Raji (cell line): ENCODE measurements around the gene RAPGEF5.

ENCODE experiments used
- POLR2A ChIP-seq: IDR thresholded peaks from 2 replicates; pipeline ENCODE4 v1.6.1; 2011; ENCODE audit warnings: low read depth, low read length, control low read depth; ENCODE audit not compliant: insufficient read depth

Gene RAPGEF5

DNA sequence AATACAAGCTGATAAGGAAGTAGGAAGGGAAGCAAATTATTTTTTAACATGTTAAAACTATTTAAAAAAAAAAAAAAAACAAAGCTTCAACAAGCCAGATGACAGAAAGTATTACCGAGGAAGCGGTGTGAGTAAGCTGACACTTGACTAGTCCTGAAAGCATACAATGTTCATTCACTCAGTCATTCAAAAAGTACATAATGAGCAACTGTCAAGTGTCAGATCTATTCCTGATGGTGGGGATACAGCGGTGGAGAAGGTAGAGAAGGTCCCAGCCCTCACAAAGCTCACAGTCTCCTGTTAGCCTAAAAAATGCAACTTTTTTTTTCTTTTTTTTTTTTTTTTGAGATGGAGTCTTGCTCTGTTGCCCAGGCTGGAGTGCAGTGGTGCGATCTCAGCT, 40.0 kb downstream of the RAPGEF5 start:
- no peak for TF ChIP-seq POLR2A

- no peak for TF ChIP-seq POLR2A
Observed at GRCh38 chr7:22307816-22308215, 49.1 kb downstream of the RAPGEF5 start.

DNA sequence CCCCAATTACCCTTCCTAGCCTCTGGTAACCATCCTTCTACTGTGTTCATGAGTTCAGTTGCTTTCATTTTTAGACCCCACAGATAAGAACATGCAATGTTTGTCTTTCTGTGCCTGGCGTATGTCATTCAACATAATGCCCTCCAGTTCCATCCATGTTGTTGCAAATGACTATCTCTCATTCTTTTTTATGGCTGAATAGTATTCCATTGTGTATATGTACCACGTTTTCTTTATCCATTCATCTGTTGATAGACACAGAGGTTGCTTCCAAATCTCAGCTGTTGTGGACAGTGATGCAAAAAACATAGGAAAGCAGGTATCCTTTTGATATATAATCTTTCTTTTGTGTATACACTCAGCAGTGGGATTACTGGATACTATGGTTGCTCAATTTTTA, 51.2 kb downstream of the RAPGEF5 start:
- no peak for TF ChIP-seq POLR2A

DNA sequence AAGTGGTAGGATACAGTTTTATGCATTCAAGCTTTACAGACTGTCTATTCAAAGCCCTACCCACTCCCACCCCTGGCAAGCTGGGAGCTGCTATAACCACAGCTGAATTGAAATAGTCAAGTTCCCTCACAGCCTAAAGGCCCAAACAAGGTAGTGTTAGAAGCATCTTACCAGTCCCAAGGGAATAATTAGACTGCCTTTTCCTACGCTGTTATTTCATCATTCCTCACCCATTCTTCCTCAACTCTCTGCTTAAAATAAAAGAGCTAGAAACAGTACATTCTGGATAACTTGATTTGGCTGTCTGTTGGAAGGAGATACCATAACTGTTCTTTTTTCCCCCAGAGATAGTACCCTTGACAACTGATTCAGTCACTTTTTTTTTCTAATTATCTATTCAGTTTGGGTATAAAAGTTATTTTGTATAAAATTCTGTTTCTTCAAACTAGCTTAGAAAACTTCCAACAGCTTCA, 54.0 kb downstream of the RAPGEF5 start:
- TF ChIP-seq POLR2A, result no peak

- no peak for TF ChIP-seq POLR2A
Observed at GRCh38 chr7:22302193-22302592, 54.8 kb downstream of the RAPGEF5 start.

DNA sequence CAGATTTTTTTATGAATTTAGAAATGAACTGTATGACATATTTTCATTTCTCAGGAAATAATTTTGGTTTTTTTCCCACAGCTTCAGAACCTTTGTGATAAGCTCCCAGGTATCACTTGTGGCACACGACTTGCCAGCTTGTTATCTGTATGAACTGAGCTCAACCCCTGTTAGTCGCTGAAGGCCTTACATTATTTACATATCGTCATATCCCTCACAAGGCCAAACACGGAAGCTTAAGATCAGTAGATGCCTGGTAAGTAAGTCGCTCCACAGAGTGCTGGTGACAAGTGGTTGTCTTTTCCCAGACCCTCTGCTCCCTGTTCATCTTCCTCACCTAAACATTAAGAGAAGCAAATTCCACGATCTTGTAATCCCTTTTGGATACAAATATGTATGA, 55.2 kb downstream of the RAPGEF5 start:
- TF ChIP-seq POLR2A, result no peak

DNA sequence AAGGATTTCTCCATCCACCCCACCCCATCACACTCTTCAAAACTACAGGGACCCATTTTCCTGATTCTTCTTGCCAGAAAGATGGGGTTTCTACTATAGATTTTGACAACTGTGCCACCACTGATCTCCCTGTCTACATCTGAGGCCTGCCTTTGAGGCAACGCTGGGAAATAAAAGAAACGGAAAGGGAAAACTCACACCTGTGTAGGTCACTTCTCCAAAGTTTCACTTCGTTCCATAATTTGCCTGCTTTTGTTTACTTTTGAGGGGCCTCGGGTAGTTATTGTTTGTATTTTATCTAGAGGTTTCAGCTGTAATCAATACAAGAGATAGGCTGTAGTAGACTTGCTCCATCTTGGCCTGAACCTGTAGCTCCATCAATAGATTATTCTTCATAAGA, 56.1 kb downstream of the RAPGEF5 start:
- TF ChIP-seq POLR2A, result no peak

DNA sequence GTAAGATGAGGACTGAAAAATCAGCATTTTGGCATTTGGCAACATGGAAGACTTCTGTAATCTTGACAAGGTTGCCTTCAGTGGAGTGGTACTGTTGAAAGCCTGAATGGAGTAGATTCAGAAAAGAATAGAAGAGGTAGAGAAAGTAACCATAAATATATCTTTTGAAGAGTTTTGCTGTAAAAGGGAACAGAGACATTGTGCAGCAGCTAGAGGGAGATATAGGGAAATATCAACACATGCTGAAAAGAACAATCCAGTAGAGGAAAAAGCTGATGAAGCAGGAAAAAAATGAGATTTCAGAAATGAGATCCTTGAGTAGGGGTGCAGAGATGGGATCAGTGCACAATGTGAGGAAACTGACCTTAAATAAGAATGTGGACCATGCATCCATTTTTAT, 60.0 kb downstream of the RAPGEF5 start:
- TF ChIP-seq POLR2A, result no peak

DNA sequence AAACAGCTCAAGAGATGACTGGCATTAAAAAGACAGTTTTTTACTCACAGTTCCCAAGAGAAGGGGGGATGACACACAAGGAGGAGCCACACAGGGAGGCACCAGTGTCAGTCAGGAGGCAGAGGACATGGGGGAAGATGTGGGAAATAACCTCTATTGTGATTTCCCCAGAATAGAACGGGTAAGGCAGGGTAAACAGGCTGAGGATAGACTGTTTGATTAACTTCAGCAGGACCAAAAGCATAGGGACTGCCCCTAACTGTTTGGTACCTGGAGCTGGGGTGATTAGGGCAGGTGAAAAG, 60.7 kb downstream of the RAPGEF5 start:
- TF ChIP-seq POLR2A, result no peak

- TF ChIP-seq POLR2A, result no peak
Observed at GRCh38 chr7:22295402-22296264, 61.3 kb downstream of the RAPGEF5 start.

- TF ChIP-seq POLR2A, result no peak
Observed at GRCh38 chr7:22292531-22292930, 64.4 kb downstream of the RAPGEF5 start.

GRCh38 chr7:22291977-22292376, 65.0 kb downstream of the RAPGEF5 start:
- no peak for TF ChIP-seq POLR2A

DNA sequence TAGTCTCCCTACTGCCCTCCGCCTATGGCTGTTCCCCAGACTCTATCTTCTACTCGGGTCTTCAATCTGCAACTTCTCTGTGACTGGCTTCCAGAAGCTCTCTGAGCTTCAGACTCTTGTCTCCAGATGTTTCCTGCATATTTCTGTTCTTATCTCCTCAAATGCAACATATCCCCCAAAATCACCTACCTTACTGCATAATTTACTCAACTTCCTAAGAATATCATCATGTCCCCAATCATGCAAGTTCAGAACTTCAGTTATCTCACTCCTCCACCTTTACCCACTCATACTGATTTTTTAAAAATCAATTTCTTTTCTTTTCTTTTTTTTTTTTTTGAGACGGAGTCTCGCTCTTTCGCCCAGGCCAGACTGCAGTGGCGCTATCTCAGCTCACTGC, 68.8 kb downstream of the RAPGEF5 start:
- TF ChIP-seq POLR2A, result no peak

GRCh38 chr7:22287412-22287811, 69.5 kb downstream of the RAPGEF5 start:
- no peak for TF ChIP-seq POLR2A

DNA sequence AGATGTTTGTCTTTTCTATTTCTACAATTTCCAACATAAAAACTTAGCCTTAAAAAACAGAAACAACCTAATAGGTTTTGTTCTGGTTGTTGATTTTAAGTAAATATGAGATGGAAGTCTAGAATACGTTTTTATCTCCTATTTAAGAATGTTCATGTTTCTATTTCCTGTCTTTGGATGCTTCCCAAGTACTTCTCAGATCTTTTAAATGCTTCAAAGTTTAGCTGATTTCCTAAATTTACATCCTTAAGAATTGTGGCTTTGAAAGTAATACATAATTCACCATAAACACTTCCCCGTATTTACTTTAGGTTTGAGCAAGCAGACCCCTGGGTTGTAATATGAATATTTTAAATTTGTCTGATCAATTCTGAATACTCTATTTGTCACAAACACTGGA, 70.5 kb downstream of the RAPGEF5 start:
- TF ChIP-seq POLR2A, result no peak

DNA sequence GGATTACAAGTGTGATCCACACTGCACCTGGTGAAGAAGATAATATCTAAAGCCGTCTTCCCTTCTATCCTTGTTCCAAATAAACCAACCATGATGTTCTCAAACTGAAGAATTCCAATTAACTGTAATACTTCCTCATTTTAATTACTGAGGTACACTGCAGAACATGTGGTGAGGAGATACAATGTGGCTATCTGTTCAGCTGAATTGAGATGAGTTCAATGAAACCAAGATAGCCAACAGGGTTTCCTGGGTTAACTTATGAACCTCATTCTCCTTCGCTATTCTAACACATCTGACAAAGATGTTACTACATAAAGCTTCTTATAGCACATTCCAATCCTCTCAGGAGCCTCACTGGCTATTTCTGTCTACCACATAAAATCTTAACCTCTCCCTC, 75.5 kb downstream of the RAPGEF5 start:
- no peak for TF ChIP-seq POLR2A

GRCh38 chr7:22280031-22280430, 76.9 kb downstream of the RAPGEF5 start:
- TF ChIP-seq POLR2A, result no peak
